Stimulated activated CD4-positive, alpha-beta T cell treated with anti-CD3 and anti-CD28 coated beads, Interleukin-1b, Interleukin-23, amount 100 ng/mL, for 4 hours (primary cell): ENCODE measurements around the gene F2RL1.
"Not testable (repeated sequence)": the region's sequence is repeated elsewhere in the genome, so short reads cannot be mapped to it uniquely, and the experiment has no call there.

Experiments used
- DNase-seq, 2 donors: peaks; one replicate each; pipeline ENCODE4 v3.0.0-alpha.2; 2020; ENCODE audit warnings: low read depth in 2 of 2

The F2RL1 gene

DNA sequence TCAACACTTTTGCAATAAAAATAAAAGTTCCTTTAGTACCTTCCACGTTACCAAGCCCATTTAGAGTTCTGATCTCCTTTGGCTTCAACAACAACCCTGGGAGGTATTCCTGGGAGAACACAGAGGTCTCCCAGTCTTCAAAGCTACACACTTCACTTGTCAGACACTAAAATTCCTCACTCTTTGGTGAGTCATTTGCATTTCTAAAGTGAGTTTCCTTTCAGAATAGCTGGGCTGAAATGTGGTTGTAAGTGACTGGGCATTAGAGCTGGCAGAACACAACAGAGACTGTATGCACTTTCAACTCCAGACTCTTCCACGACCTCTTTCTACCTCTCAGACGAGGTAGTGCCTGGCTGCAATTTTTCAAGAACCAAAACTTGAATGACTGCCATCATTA, 11.5 kb upstream of the F2RL1 start:
- no peak for DNase-seq

DNA sequence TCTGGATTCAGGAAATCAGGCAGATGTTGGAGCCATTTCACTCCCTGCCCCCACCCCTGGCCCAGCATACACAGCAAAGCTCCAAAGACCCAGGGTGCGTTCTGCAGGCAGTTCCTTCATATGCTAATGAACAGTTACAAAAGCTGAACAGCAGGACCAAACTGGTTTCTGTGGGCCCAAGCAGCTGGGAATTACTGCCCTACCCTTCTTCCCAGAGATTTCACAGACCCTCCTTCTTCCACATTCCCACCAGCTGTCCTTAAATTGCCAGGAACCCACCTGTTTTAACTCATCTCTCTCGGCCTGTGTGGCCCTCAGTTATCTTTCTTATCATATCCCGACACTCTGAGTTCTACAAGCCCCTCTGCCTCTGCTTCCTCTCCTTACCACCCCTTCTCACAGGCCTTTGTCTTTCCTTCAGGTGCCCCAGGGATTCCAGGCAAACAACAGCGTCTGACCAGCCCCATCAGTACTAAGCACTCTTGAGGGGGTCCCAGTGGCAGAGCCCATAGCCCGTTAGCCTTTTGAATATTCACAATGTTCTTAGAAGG, 10.6 kb upstream of the F2RL1 start:
- DNase-seq: no peak

DNA sequence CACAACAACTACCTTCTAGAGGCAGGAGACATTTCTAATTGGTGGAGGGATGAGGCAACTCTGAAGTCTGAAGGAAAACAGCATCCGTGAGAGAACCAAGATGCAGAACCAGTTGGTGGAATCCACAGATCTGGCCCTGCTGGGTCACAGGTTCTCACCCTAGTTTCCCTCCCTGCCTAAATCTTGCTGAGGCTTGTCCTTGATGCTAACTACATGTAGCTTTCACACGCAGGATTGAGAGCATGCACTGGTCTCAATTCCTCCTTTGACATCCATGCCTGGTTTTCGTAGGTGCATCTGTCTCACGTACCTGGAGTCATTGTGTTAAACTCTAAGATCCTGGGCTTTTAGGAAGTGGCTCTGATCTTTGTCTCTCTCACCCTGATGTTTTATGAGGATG, 9.7 kb upstream of the F2RL1 start:
- no peak for DNase-seq

DNA sequence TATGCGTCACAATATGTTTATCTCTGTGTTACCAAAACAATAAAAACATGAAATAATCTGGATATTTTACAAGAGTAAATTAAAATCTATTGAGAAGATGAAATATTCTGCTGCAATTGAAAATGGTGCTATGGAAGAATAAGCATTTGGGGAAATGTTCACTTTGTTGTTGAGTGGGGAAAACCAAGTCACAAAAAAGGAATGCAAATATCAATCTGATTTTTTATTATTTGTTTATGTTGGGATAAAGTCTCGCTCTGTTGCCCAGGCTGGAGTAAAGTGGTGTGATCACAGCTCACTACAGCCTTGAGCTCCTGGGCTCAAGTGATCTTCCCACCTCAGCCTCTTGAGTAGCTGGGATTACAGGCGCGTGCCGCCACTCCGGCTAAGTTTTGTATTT, 8.6 kb upstream of the F2RL1 start:
- DNase-seq: no peak

DNA sequence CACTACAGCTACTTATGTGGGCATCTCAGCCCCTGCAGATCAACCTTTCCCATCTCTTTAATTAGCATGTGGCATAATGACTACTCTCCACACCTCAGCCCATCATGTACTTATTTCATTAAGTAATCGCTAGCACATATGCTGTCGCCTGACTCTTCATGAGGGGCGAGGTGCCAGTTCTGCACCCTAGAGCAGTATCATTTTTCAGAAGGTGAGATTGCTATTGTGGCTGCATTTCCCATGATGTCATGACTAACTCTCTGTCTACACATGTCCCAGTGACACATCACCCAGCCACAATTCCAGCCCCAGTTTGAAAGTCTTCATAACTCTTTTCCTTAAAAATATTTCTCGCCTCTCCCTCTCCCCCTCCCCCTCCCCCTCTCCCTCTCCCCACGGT, 7.6 kb upstream of the F2RL1 start:
- no peak for DNase-seq

DNA sequence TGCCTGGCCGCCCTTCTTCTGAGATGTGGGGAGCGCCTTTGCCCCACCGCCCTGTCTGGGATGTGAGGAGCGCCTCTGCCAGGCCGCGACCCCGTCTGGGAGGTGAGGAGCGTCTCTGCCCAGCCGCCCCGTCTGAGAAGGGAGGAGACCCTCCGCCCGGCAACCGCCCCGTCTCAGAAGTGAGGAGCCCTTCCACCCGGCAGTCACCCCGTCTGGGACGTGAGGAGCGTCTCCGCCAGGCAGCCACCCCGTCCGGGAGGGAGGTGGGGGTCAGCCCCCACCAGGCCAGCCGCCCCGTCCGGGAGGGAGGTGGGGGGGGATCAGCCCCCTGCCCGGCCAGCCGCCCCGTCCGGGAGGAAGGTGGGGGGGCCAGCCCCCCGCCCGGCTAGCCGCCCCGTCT, 6.6 kb upstream of the F2RL1 start:
- not testable (repeated sequence) for DNase-seq

DNA sequence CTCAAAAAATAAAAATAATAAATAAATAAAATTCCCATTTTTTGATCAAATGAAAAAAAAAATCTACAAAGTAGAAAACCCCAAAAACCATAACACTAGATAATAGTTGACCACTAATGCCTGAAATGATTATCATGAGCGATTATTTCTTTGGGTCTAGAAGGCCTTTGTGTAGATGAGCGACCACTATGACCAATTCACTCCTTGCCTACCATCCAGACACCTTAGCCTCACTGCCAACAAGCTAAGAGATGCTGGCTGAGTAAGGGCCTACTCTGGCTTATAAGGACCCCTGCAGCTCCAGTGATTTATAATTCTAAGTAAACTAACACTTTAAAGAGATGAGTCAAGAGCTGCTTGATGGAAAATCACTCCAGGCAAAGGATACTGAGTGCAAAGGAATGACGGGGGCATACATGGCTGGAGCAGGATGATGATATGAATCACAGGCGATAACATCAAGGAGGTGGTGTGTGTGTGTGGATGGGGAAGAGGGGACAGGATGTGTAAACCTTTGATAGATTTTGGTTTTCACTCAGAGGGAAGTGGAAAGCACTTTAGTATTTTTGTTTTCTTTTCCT, 4.8 kb upstream of the F2RL1 start:
- DNase-seq: no peak

DNA sequence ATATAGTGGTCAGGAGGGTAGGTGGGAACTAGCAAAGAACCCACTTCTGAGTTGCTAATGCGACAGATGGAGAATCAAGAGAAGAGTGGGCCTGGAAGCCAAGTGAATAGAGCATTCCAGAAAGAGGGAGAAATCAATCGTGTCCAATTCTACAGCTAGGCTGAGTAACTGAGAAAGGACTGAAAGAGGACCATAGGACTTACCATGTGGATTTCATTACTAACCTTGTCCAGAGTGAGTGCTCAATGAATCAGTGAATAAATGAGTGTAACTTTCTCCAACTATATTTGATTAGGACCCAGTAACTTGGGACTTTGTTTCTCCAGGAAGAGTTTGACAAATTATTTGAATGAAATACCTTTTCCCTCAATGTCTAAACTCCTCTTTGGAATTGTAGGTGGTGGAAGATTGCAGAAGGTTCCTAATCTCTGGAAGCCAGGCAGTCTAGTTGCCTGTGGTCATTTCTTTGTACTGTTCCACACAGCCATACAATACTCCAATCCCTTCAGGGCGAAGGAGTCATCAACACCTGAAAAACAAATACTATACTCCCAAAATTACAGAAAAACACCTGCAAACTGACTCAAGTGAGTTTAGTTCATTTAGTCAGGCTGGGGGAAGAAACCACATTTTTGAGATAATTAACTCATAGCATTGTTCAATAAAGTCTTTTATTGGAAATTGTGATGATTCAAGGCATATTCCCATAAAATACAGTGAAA, 2.6 kb upstream of the F2RL1 start:
- DNase-seq: no peak

DNA sequence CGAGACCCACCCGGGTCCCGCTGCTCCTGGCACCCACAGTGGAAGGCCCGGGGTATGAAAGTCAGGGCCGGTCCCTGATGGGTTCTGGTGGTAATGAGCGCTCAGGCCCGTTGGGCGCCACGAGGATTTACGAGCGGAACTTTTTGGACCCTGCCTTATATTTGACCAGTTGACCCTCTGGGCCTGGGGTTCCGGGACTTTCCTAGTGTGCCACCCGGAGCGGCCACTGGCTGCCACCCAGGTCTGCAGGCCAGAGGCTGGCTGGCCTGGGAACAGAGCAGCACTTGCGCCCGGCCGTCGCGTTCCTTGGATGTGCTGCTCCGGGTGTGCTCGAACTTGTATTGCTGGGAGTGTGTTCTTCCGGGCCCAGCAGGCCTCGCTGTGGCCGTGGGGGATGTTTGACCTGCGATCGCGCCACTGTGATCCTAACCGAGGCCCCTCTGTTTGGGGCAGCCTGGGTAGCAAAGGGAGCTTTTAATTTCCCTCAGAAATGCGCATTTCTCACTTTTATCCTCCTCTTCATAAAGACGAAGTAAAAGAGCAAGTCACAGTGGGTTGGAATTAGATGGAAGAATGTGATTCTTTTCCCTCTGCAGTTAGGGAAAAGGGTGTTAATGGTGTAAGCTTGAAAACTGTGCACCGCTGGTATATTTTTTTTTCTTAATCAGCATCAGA, 1.2 kb downstream of the F2RL1 start:
- no peak for DNase-seq

DNA sequence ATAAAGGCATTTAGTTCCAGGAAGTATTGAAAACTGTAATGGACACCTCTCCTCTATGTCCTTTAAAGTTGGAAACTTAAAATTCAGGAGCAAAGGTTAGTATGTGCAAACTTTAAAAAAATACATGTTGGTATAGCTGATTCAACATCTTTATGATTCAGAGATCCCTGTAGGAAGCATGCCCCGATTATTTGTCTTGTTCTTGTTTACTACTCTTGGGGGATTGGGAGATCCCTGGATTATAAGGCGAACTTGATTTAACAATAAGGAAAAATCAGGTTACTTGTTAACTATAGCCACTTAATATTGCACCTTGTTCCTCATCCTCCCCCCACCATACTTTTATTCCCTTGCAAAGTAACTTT, 1.7 kb downstream of the F2RL1 start:
- DNase-seq: no peak

DNA sequence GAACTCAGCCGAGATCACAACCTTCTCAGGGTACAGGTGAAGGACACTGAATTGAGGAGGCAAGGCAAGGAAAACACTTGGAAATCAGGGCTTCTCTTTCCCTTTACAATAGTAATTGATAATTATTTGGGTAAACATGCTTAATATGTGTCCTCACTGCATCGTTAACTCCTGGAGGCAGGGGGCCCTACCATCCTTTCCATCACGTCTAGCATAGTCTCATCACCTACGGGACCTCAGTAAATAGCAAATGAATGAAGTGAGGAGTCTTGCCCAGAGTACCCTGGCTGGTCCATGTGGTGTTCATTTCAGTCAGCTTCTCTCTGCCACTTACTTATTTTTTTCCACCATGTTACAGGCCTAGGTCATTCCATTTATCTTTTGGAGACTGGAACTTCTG, 2.3 kb downstream of the F2RL1 start:
- DNase-seq: no peak

DNA sequence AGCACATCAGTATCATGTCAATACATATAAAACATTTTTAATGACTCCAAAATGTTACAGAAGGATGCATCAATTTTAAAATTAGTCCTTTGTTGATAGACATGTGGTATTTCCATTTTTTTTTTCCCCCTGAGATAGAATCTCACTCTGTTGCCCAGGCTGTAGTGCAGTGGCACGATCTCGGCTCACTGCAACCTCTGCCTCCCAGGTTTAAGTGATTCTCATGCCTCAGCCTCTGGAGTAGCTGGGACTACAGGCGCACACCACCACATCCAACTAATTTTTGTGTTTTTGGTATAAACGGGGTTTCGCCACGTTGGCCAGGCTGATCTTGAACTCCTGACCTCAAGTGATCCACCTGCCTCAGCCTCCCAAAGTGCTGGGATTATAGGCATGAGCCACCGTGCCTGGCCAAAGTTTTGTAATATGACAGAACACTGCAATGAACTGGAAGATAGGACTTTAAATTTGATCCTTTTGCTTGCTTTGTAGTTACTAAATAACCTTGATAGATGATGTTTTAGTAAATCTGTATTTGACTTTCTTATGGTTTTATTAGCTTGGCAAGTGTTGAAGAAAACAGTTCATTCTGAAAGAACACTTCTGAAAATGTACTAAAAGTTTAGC, 3.4 kb downstream of the F2RL1 start:
- DNase-seq: not testable (repeated sequence)

DNA sequence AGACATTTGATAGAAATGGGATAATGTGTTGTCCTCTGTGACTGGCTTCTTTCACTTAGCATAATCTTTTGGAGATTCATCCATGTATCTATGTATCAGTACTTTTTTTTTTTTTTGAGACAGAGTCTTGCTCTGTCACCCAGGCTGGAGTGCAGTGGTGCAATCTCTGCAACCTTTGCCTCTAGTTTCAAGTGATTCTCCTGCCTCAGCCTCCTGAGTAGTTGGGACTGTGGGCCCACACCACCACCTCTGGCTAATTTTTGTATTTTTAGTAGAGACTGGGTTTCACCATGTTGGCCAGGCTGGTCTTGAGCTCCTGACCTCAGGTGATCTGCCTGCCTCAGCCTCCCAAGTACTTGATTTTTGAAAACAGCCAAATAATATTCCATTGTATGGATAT, 7.6 kb downstream of the F2RL1 start:
- not testable (repeated sequence) for DNase-seq

DNA sequence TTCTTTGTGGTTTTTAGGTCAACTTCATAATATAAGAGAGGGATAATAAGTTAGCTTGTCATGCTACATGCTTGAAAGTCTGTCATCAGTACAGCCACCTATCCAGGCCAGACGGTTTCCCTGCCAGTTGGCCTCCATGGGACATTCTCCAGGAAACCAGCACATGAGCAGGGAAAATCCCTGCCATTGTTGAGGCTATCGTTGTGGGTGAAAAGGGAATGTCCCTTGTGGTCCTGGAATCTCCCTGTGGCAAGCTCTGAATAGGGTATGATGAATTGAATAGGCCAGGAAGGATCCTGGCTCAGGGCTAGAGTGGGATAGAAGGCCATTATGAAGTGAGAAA, 12.3 kb downstream of the F2RL1 start:
- no peak for DNase-seq

DNA sequence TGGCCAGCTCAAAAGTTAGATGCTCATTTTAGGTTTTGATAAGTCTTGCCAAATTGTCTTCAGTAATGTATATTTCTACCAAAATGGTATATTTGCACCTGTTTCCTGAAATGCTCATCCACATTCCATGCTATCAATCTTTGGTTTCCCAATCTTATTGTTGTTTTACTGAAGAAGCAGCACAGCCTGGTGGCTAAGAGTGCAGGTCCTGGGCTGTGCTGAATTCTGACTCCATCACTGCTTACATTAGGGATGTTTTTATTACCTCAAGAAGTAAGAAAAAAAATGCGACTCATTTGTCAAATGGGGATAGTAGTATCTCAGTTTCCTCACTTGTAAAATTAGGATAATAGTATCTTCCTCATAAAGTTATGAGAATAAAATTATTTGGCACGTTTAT, 17.4 kb downstream of the F2RL1 start:
- DNase-seq: no peak

DNA sequence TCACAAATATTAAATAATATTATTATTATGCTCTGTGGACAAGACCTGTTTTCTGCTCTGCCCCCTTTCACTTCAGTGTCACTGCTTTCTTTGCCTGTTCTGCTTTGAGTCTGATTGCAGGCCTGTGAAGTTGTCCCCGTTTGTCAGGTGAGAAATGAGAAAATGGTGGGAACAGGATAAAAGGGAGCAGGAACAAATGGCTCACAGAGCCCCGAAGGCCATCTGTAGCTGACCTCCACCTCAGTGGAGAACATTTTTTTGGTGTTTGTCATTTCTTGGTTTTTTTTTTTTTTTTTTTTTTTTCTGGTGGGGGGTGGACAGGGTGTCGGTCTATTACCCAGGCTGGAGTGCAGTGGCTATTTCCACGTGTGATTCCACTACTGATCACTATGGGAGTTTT, 17.8 kb downstream of the F2RL1 start:
- no peak for DNase-seq

DNA sequence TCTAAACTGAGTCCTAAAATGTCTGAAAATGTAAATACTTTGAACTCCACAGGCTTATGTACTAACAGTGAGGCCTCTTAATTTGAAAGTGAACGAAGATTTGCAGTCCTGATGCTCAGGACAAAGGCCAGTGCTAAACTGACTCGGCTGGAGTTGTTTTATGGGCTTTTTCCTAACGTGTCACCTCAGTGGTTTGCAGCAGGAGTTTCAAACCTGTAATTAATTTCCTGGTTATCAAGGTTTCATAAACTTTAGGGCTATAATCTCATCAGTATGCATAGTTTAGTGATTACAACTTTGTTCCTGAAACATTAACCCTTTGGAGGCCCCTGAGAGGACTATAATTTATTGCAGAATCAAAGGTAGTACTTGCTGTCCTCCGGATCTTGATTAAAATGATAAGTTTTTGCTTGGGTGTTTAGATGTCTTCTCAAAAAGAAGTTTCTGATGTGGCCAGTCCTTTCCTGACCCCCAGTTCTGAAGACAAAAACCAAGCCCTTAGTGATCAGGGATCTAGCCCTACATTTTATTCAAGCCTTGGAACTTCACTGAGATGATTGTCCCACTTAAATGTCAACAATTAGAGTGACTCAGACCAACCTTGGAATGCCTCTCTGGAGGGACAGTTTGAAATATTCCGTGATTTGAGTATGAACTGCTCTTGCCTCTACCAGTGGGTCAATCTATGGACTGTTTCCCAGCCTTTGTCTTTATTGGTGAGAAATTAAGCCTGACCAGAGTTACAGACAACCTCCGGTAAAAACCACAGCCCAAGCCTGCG, 19.8 kb downstream of the F2RL1 start:
- no peak for DNase-seq

DNA sequence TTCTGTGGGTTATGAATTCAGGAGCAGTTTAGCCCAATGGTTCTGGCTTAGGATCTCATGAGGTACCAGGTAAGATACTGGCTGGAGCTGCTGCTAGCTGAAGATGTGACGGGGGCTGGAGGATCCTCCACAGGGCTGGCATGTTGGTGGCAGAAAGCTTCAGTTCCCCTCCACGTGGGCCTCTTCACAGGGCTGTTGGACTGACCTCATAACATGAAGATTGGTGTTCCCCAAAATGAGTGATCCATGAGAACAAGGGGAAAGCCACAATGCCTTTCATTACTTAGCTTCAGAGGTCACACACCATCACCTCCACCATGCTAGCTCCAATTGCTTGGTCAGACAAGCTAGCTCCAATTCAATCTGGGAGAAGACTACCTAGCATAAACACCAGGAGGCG, 22.5 kb downstream of the F2RL1 start:
- DNase-seq: no peak

DNA sequence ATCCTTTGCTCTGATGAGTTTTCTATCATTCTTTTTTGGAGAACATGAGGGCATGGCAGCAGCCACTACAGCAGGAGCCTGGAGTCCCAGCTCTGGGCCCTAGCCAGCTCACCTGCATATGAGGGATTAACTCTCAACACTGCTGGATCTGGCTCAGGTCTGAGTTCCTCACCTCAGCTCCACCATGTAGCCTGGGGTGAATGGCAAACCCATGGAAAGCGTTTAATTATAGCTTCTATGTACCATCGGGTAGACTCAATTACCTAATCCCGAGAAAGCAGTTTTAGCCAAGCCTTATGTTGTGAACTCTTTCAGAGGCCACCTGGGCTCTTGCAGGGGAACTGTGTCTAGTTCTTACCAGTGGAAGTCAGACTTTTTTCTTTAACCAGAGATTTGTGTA, 27.1 kb downstream of the F2RL1 start:
- no peak for DNase-seq

DNA sequence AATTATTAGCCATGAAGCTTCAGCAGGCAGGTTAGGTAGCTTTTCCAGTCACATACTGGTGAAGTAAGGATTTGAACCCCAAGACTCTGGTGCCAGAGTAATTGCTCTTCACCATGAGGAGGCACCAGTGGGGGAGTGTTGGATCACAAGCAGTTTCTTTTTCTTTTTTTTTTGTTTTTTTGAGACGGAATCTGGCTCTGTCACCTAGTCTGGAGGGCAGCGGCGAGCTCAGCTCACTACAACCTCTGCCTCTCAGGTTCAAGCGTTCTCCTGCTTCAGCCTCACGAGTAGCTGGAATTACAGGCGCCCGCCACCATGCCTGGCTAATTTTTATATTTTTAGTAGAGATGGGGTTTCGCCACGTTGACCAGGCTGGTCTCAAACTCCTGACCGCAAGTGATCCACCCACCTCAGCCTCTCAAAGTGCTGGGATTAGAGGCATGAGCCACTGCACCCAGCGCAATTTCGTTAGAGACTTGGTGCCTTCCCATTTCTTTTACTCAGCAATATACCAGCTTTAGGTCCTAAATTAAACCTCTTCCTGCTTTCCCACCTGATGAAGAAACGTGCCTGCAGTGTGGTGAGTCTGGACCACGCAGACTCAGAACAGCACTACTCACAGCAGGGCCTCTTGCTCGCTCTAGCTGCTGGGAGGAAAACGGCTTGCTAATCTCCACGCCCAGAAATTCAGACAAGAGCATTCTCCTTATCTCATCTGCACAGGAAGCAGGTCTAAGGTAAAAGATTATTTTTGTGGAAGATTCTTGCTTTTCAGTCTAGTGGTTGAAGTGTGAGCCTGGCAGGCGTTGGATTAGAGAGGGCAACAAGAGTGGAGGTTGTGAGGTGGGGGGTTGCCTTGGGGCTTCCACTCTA, 30.8 kb downstream of the F2RL1 start, which contains the start of gene S100Z:
S100Z (plus strand) TSS at position 596 of the 873 bp plus-strand sequence. CDS start 25,346 bp downstream, outside the sequence.
- no peak for DNase-seq
